ENCODE results near the gene CLUH. TPM values are rescaled to one million over a fixed set of nuclear protein-coding genes. Genes with fewer than 3 reads are reported as not detected.
"Not testable (repeated sequence)": the region's sequence is repeated elsewhere in the genome, so short reads cannot be mapped to it uniquely, and the experiment has no call there.

The CLUH gene
- total RNA-seq, 2 experiments from 2014 or later = 59.0 to 64.9 TPM

GRCh38 chr17:2705263-2705662 lies 6.3 kb downstream of the CLUH start:
- ChIA-PET POLR2A (interaction anchor here (0.5 kb wide), 1 partner anchor 189 kb away, joined by 3 read pairs; no protein-coding TSS in a partner anchor), CTCF (no interaction called here)
- H3K4me3 Mint-ChIP-seq = no peak overlapping the region
- H3K27me3 Mint-ChIP-seq (ENCODE audit: low read depth) = no peaks in the 10 kb centered on the region
- peak overlapping the region; percentile 37 for H3K27ac Mint-ChIP-seq
- ATAC-seq (no peak), DNase-seq (no peak)
- H3K4me1 Mint-ChIP-seq (ENCODE audit: low read depth) = peaks cover 22% of the 10 kb centered on the region
- no peaks in the 10 kb centered on the region for H3K9me3 Mint-ChIP-seq (ENCODE audit: insufficient read depth)
- H3K36me3 Mint-ChIP-seq (ENCODE audit: low read depth) = peaks cover 9% of the 10 kb centered on the region

GRCh38 chr17:2704890-2705248 lies 6.7 kb downstream of the CLUH start:
- peaks cover 18% of the 10 kb centered on the region for H3K4me1 Mint-ChIP-seq (ENCODE audit: low read depth)
- H3K9me3 Mint-ChIP-seq (ENCODE audit: insufficient read depth) = no peaks in the 10 kb centered on the region
- ChIA-PET CTCF (no interaction called here), POLR2A (no interaction called here)
- peak overlapping the region; percentile 37 for H3K27ac Mint-ChIP-seq
- DNase-seq (no peak), ATAC-seq (no peak)
- H3K36me3 Mint-ChIP-seq (ENCODE audit: low read depth) = peaks cover 9% of the 10 kb centered on the region
- no peak overlapping the region for H3K4me3 Mint-ChIP-seq
- H3K27me3 Mint-ChIP-seq (ENCODE audit: low read depth) = no peaks in the 10 kb centered on the region

- ATAC-seq (no peak), DNase-seq (no peak)
- Mint-ChIP-seq H3K36me3 (ENCODE audit: low read depth) (peaks cover 9% of the 10 kb centered on the region), H3K9me3 (ENCODE audit: insufficient read depth) (no peaks in the 10 kb centered on the region), H3K4me3 (no peak overlapping the region), H3K27me3 (ENCODE audit: low read depth) (no peaks in the 10 kb centered on the region), H3K4me1 (ENCODE audit: low read depth) (peaks cover 12% of the 10 kb centered on the region), H3K27ac (no peak overlapping the region)
- ChIA-PET CTCF (no interaction called here), POLR2A (no interaction called here)
Observed at GRCh38 chr17:2704031-2704889, 7.3 kb downstream of the CLUH start.

GRCh38 chr17:2703606-2704005 lies 8.0 kb downstream of the CLUH start:
- H3K36me3 Mint-ChIP-seq (ENCODE audit: low read depth) = peaks cover 11% of the 10 kb centered on the region
- H3K4me1 Mint-ChIP-seq (ENCODE audit: low read depth) = peaks cover 6% of the 10 kb centered on the region
- no peak overlapping the region for H3K27ac Mint-ChIP-seq
- no peaks in the 10 kb centered on the region for H3K27me3 Mint-ChIP-seq (ENCODE audit: low read depth)
- CTCF ChIA-PET = no interaction called here
- ATAC-seq = no peak
- DNase-seq = no peak
- H3K4me3 Mint-ChIP-seq = no peak overlapping the region
- POLR2A ChIA-PET = no interaction called here
- no peaks in the 10 kb centered on the region for H3K9me3 Mint-ChIP-seq (ENCODE audit: insufficient read depth)

GRCh38 chr17:2703181-2703580 lies 8.4 kb downstream of the CLUH start:
- Mint-ChIP-seq H3K9me3 (ENCODE audit: insufficient read depth) (no peaks in the 10 kb centered on the region), H3K27ac (no peak overlapping the region), H3K4me1 (ENCODE audit: low read depth) (peaks cover 3% of the 10 kb centered on the region), H3K4me3 (no peak overlapping the region), H3K27me3 (ENCODE audit: low read depth) (no peaks in the 10 kb centered on the region), H3K36me3 (ENCODE audit: low read depth) (peaks cover 15% of the 10 kb centered on the region)
- ATAC-seq (no peak), DNase-seq (no peak)
- ChIA-PET CTCF (no interaction called here), POLR2A (no interaction called here)

GRCh38 chr17:2701996-2702741 lies 9.4 kb downstream of the CLUH start:
- Mint-ChIP-seq H3K36me3 (ENCODE audit: low read depth) (peaks cover 15% of the 10 kb centered on the region), H3K27me3 (ENCODE audit: low read depth) (no peaks in the 10 kb centered on the region), H3K4me1 (ENCODE audit: low read depth) (peaks cover 3% of the 10 kb centered on the region), H3K9me3 (ENCODE audit: insufficient read depth) (no peaks in the 10 kb centered on the region), H3K4me3 (no peak overlapping the region), H3K27ac (no peak overlapping the region)
- ChIA-PET CTCF (interaction anchor here (0.6 kb wide), 1 partner anchor 286 kb away, joined by 3 read pairs; no protein-coding TSS in a partner anchor), POLR2A (no interaction called here)
- DNase-seq (no peak), ATAC-seq (no peak)

GRCh38 chr17:2701161-2701995 lies 10.2 kb downstream of the CLUH start:
- Mint-ChIP-seq H3K36me3 (ENCODE audit: low read depth) (peaks cover 18% of the 10 kb centered on the region), H3K4me3 (no peak overlapping the region), H3K27ac (no peak overlapping the region), H3K27me3 (ENCODE audit: low read depth) (no peaks in the 10 kb centered on the region), H3K4me1 (ENCODE audit: low read depth) (peaks cover under 1% of the 10 kb centered on the region), H3K9me3 (ENCODE audit: insufficient read depth) (no peaks in the 10 kb centered on the region)
- ChIA-PET POLR2A (no interaction called here), CTCF (no interaction called here)
- ATAC-seq = no peak
- DNase-seq = no peak

- POLR2A ChIA-PET = no interaction called here
Observed at GRCh38 chr17:2700491-2701141, 10.9 kb downstream of the CLUH start.

GRCh38 chr17:2700030-2700490 lies 11.5 kb downstream of the CLUH start:
- Mint-ChIP-seq H3K4me3 (no peak overlapping the region), H3K4me1 (ENCODE audit: low read depth) (no peaks in the 10 kb centered on the region), H3K27me3 (ENCODE audit: low read depth) (no peaks in the 10 kb centered on the region), H3K36me3 (ENCODE audit: low read depth) (peaks cover 18% of the 10 kb centered on the region), H3K9me3 (ENCODE audit: insufficient read depth) (no peaks in the 10 kb centered on the region), H3K27ac (no peak overlapping the region)
- DNase-seq (no peak), ATAC-seq (no peak)
- POLR2A ChIA-PET = no interaction called here
- CTCF ChIA-PET = no interaction called here

More at GRCh38 chr17:2700491-2701141, 10.9 kb downstream of the CLUH start:
- H3K36me3 Mint-ChIP-seq (ENCODE audit: low read depth) = peaks cover 18% of the 10 kb centered on the region
- H3K4me3 Mint-ChIP-seq = no peak overlapping the region
- CTCF ChIA-PET = no interaction called here
- H3K27me3 Mint-ChIP-seq (ENCODE audit: low read depth) = no peaks in the 10 kb centered on the region
- no peaks in the 10 kb centered on the region for H3K9me3 Mint-ChIP-seq (ENCODE audit: insufficient read depth)
- no peaks in the 10 kb centered on the region for H3K4me1 Mint-ChIP-seq (ENCODE audit: low read depth)
- no peak for DNase-seq
- ATAC-seq = no peak
- no peak overlapping the region for H3K27ac Mint-ChIP-seq

GRCh38 chr17:2699216-2699805 lies 12.3 kb downstream of the CLUH start:
- ATAC-seq, POLR2A ChIA-PET: not testable (repeated sequence)

GRCh38 chr17:2697611-2698162 lies 13.9 kb downstream of the CLUH start:
- no peaks in the 10 kb centered on the region for H3K27me3 Mint-ChIP-seq (ENCODE audit: low read depth)
- no peak for DNase-seq
- no peak for ATAC-seq
- H3K4me3 Mint-ChIP-seq = no peak overlapping the region
- ChIA-PET POLR2A (no interaction called here), CTCF (interaction anchor here (1.2 kb wide), 1 partner anchor 105 kb away, joined by 4 read pairs; no protein-coding TSS in a partner anchor)
- no peaks in the 10 kb centered on the region for H3K4me1 Mint-ChIP-seq (ENCODE audit: low read depth)
- no peak overlapping the region for H3K27ac Mint-ChIP-seq
- peaks cover 21% of the 10 kb centered on the region for H3K36me3 Mint-ChIP-seq (ENCODE audit: low read depth)
- H3K9me3 Mint-ChIP-seq (ENCODE audit: insufficient read depth) = no peaks in the 10 kb centered on the region

More at GRCh38 chr17:2699216-2699805, 12.3 kb downstream of the CLUH start:
- H3K4me3 Mint-ChIP-seq; DNase-seq; H3K27ac Mint-ChIP-seq; H3K4me1 Mint-ChIP-seq (ENCODE audit: low read depth); CTCF ChIA-PET; H3K9me3 Mint-ChIP-seq (ENCODE audit: insufficient read depth); H3K27me3 Mint-ChIP-seq (ENCODE audit: low read depth): not testable (repeated sequence)
- H3K36me3 Mint-ChIP-seq (ENCODE audit: low read depth) = peaks cover 18% of the 10 kb centered on the region

All from activated CD8-positive, alpha-beta T cell treated with anti-CD3 and anti-CD28 coated beads, Interleukin-2, amount 10 ng/mL, durations not matched to agents 7 days and 5 days (primary cell).